Ovary (tissue), 9 donors: ENCODE data around the gene SGPL1. TPM values are rescaled to one million over a fixed set of nuclear protein-coding genes. Genes with fewer than 3 reads are reported as not detected.

ENCODE experiments used
- polyA plus RNA-seq, 2 donors: library from polyadenylated mRNA; stranded (reverse); fragments of 200-250 nt in 1 of 2; fragments of 350-450 nt in 1 of 2; fragmentation: Illumina TruSeq in 1 of 2; extraction: RNeasy Lipid Tissue Mini Kit (QIAGEN cat#74804) in 1 of 2; gene quantifications; one replicate each; pipeline ENCODE4 v1.2.3, GENCODE V29; 2013 to 2014
- small RNA-seq: library from RNA; depleted of rRNA; stranded (forward); fragments of <200 nt; gene quantifications from one replicate; pipeline ENCODE3, GENCODE V24; 2016
- total RNA-seq, 7 donors: library from RNA; depleted of rRNA in 2 of 7; stranded (reverse); fragments of >200 nt in 2 of 7; fragmentation: NEBNext Ultra II Directional in 3 of 7; extraction: Animal tissue kit (Norgen Biotek cat#: 25700) in 3 of 7; gene quantifications; one replicate each; pipeline versions ENCODE4 v1.1.0 to v1.2.4, GENCODE V29; 2016 to 2023
- donor health status: DM: no; HTN: no; CAD: no; lungs with moderate emphysema.
- donor health status: DM: no; HTN: no; CAD: no.
- donor health status: Bipolar disorder and iron deficiency.
- donor health status: DM: yes; HTN: yes; CAD: no.
- donor health status: DM: no; HTN: no; CAD: no.
- donor health status: DM: yes; HTN: yes; CAD: no.

Gene SGPL1
- total and polyA plus RNA-seq, 9 donors = 8.0 to 52.6 (median 30.8) TPM

Small RNAs within 50 kb of the gene (small RNA-seq; reads per million reads assigned to genes)
- gene RPS26P40 = not detected

Other genes with a start within 250 kb of the SGPL1 start
- gene PRF1, start 213.2 kb upstream of the SGPL1 start, total RNA-seq = 1 to 10 TPM in 6 of 7 donors, under 1 TPM in 1; 0.78 to 5.1 (median 1.3) TPM
- 1 to 10 TPM in 1 of 2 donors, under 1 TPM in 1; 0.58 to 4.5 TPM for gene PRF1, start 213.2 kb upstream of the SGPL1 start, polyA plus RNA-seq
- under 1 TPM in 4 of 7 donors, not detected in 3; 0.07 to 0.17 (median 0.10) TPM for gene ADAMTS14, start 143.4 kb upstream of the SGPL1 start, total RNA-seq
- under 1 TPM; 0.41 to 0.75 TPM for gene ADAMTS14, start 143.4 kb upstream of the SGPL1 start, polyA plus RNA-seq
- not detected for gene TBATA, start 30.6 kb upstream of the SGPL1 start, total RNA-seq
- gene TBATA, start 30.6 kb upstream of the SGPL1 start, polyA plus RNA-seq = not detected
- gene PCBD1, start 72.6 kb downstream of the SGPL1 start, total RNA-seq = 10 to 100 TPM; 25.5 to 86.6 (median 59.6) TPM
- gene PCBD1, start 72.6 kb downstream of the SGPL1 start, polyA plus RNA-seq = 100 to 1,000 TPM in 1 of 2 donors, 10 to 100 TPM in 1; 62.7 to 104 TPM